Subcutaneous adipose tissue (tissue), 4 donors: ENCODE data around the gene GFRA1. TPM values are rescaled to one million over a fixed set of nuclear protein-coding genes. Genes with fewer than 3 reads are reported as not detected.

ENCODE experiments used
- total RNA-seq, 4 donors: library from RNA; depleted of rRNA; stranded (reverse); fragments of >200 nt; gene quantifications; one replicate each; pipeline ENCODE4 v1.1.0, GENCODE V29; 2016
- TF ChIP-seq, protein P1 (sequence below): fragments of 450-650 bp; IDR thresholded peaks from one replicate; pipeline ENCODE4 v1.5.1; 2016; ENCODE audit warnings: low read depth, mild to moderate bottlenecking, control low read depth, antibody characterized with exemption, moderate library complexity

The GFRA1 gene
- total RNA-seq, 4 donors from 2014 or later, result 47.8 to 152 (median 69.4) TPM

DNA sequence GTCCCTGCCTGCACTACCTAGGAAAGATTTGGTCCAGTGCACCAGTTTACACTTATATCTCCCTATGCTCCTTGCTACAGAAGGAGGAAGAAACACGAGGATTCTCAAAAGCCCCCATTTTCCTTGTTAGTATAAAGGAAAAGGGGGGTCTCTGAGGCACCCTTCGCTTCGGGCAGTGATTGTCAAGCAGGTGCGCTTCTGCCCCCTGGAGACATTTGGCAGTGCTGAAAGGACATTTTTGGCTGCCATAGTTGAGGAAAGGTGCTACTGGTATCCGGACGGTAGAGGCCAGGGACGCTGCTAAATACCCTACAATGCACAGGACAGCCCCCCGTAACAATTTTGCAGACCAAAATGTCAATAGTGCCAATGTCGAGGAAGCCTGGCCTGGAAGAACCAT, 193.7 kb downstream of the GFRA1 start:
- TF ChIP-seq, protein P1, sequence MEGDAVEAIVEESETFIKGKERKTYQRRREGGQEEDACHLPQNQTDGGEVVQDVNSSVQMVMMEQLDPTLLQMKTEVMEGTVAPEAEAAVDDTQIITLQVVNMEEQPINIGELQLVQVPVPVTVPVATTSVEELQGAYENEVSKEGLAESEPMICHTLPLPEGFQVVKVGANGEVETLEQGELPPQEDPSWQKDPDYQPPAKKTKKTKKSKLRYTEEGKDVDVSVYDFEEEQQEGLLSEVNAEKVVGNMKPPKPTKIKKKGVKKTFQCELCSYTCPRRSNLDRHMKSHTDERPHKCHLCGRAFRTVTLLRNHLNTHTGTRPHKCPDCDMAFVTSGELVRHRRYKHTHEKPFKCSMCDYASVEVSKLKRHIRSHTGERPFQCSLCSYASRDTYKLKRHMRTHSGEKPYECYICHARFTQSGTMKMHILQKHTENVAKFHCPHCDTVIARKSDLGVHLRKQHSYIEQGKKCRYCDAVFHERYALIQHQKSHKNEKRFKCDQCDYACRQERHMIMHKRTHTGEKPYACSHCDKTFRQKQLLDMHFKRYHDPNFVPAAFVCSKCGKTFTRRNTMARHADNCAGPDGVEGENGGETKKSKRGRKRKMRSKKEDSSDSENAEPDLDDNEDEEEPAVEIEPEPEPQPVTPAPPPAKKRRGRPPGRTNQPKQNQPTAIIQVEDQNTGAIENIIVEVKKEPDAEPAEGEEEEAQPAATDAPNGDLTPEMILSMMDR, result no peak

DNA sequence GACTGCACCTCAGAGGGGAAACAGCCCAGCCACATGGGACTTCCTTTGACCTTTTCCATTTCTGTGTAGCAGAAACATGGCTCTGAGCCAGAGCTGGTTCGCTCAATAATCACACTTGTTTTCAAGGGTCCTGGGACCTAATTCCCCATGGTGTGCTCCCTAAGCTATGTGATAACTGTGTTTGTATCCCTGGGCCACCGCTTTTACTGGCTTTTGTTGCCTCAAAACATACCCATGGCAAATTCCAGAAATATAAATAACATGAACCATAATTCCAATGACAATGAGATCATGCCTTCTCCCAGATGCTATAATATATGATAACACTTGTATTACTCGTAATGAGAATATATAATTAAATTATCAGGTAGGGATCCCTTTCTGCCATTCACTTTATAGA, 196.4 kb downstream of the GFRA1 start:
- TF ChIP-seq, protein P1, result no peak

DNA sequence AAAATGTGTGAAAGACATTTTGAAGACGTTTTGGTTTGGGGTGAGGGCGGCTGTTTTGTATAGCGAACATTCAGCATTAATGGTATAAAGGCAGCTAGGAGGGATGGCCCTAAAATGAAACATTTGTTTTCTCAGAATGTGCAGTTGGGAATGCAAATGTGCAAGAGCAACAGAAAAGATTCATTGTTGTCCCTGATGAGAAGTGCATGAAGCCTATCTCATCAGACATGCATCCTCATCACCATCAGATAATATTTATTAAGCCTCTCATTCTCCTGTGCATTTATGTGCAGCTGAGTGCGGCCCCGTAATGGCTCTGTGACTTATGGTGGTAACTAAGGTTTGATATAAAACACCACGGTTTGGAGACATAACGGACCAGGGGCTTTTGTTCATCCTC, 199.5 kb downstream of the GFRA1 start:
- TF ChIP-seq, protein P1, result no peak

DNA sequence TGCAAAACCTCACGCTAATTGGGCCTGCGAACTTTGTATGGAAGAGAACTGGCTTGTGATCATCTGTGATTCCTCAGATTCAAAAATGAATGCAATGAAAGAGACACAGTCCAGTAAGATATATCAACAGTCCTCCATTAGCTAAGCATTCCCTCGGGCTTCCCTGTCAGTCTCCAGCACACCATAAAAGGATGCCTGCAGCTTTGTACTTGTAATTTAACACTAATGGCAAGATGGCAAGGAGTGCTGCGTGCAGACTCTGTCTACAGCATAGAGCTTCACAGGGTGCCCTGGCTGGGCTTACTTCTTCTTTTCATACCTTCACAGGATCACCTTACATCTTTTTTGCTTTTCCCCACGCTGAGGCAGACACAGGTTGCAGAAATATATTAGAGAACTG, 200.0 kb downstream of the GFRA1 start:
- TF ChIP-seq, protein P1, result no peak

DNA sequence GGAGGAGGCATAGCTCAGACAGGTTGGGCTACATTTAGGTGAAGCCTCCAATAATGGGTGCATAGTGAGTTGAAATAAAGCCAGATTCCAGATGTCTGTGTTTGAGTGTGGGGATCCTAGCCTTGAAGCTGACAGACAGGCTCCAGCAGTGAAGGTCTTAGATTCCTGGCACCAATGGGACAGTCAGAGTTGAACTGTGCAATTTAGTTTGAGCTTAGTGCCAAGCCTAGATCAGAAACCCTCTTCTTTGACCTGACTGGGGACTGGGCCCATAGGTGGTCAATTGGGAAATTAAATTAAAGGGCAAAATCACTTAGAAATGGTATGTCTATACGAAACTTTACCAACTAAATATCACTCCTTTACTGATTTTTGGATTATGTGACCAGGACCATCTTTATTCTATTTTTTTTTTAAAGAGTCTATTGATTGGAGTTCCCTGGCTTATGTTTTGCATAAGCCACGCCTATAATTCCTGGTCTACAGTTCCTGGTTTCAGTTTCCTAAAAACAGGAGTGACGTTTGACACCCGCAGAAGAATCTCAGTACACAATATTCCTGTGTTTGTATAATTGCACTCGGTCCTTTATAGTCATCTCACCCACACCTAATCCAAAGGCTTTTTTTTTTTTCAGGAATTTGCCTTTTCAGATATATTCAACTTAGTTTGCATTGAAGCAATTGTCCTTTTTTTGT, 201.4 kb downstream of the GFRA1 start:
- TF ChIP-seq, protein P1, result no peak

DNA sequence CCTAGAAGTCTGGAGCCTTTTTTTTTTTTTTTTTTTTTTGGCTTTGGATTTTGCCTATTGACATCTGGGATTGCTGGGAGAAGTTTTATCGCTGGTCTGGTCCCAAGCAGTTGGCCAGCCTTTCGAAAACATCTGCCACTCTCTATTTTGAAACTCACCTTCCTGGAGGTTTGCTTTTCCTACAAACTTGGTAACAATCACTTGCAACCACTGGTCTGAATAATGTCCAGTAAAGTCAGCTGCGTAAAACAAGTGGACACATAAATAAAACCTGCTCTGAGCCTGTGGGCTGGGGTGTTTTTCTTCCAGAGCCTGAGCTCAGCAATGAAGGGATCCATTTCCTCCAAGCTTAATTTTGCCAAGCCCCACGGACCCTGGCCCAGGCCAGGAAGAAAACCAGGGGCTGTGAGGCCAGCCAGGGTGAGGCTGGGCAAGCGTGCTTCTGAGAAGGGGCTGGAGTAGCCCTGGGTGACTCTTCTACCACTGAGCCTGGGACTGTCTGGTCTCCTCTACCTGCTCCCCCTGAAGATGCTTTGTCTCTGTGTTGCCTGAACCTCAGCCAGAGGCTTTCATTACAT, 202.2 kb downstream of the GFRA1 start:
- TF ChIP-seq, protein P1, result no peak

DNA sequence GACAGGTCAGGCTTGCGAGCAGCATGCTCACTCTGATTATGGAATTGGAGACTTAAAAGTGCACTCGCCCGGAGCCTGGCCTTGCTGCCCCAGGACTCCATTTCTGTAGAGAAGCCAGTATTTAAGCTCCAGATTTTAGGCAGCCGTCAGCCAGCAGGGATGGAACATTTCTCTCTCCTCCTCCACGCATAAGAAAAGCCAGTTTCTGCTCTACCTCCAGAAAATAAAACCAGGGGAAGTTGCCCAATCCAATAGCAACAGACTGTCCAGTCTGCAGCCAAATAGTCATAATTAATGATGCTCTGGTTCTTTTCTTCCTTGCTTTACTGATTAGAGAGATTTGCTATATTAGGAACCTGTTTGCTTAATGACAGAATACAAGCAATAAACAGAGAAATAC, 203.2 kb downstream of the GFRA1 start:
- TF ChIP-seq, protein P1, result no peak
